VCaP (cell line): ENCODE results near the gene AS3MT.
A peak's percentile ranks its signal among the peaks of the same experiment; 100 is the strongest.
"Not testable (repeated sequence)": the region's sequence is repeated elsewhere in the genome, so short reads cannot be mapped to it uniquely, and the experiment has no call there.

ENCODE experiments used
- H3K27ac ChIP-seq: fragments of 450-650 bp; 2 replicates; pipeline ENCODE4 v1.5.1; 2017
- TF ChIP-seq, protein P1 (sequence below): fragments of 450-650 bp; conservative IDR thresholded peaks from 2 replicates; pipeline ENCODE4 v1.5.1; 2017; ENCODE audit warnings: mild to moderate bottlenecking, moderate library complexity

AS3MT gene

GRCh38 chr10:102832248-102832647, 37.0 kb upstream of the AS3MT start:
- no peak overlapping the region for H3K27ac ChIP-seq

GRCh38 chr10:102832987-102833386, 36.3 kb upstream of the AS3MT start:
- TF ChIP-seq, protein P1, sequence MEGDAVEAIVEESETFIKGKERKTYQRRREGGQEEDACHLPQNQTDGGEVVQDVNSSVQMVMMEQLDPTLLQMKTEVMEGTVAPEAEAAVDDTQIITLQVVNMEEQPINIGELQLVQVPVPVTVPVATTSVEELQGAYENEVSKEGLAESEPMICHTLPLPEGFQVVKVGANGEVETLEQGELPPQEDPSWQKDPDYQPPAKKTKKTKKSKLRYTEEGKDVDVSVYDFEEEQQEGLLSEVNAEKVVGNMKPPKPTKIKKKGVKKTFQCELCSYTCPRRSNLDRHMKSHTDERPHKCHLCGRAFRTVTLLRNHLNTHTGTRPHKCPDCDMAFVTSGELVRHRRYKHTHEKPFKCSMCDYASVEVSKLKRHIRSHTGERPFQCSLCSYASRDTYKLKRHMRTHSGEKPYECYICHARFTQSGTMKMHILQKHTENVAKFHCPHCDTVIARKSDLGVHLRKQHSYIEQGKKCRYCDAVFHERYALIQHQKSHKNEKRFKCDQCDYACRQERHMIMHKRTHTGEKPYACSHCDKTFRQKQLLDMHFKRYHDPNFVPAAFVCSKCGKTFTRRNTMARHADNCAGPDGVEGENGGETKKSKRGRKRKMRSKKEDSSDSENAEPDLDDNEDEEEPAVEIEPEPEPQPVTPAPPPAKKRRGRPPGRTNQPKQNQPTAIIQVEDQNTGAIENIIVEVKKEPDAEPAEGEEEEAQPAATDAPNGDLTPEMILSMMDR: no peak
- no peak overlapping the region for H3K27ac ChIP-seq

More at GRCh38 chr10:102832248-102832647, 37.0 kb upstream of the AS3MT start:
- TF ChIP-seq, protein P1: no peak

DNA sequence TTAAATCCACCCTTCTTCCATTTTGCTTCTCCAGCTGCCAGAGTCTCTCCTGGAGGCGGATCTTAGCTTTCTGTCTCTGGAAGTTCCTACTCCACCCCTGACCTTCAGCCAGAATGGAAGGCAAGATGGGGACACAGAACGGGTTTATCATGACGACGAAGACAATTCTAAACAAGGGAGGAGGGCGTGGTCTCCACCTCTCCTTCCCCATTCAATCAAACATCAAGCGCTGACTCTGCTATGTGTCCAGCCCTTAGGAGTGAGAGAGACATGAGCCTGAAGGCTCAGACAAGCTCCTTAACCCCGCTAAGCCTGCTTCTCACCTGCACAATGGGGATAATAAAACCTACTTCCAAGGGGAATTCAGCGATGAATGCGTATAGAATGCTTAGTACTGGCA, 35.1 kb upstream of the AS3MT start:
- no peak overlapping the region for H3K27ac ChIP-seq
- TF ChIP-seq, protein P1: no peak

GRCh38 chr10:102835007-102835482, 34.2 kb upstream of the AS3MT start:
- H3K27ac ChIP-seq: no peak overlapping the region
- TF ChIP-seq, protein P1: peak; percentile 81

DNA sequence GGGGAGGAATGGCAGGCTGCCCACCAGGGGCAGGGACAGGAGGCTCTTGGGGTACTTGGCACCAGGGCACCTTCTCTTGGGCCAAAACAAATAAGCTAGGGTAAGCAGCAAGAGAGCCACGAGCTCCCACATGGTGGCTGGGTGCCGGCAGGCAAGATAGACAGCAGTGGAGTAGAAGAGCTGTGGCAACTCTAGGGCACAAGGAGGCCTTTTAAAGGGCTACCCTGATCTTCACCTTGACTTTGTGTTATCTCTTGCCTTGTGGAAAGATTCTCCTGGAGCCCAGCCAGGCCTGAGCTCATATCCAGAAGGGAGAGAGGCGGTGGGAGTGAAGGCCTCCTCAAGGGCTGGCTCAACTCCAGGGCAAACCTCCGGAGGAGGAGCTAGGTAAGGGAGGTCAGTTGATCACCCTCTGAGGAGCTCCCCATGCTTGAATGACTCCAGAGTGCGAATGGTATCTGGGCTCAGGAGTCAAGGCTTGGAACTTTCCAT, 32.0 kb upstream of the AS3MT start, which contains the start of gene CYP17A1:
CYP17A1 (minus strand) TSS at position 184 of the 492 bp plus-strand sequence; CDS start at position 132, 52 bp downstream.
- no peak within 1 kb of the TSS for H3K27ac ChIP-seq
- TF ChIP-seq, protein P1: no peak

DNA sequence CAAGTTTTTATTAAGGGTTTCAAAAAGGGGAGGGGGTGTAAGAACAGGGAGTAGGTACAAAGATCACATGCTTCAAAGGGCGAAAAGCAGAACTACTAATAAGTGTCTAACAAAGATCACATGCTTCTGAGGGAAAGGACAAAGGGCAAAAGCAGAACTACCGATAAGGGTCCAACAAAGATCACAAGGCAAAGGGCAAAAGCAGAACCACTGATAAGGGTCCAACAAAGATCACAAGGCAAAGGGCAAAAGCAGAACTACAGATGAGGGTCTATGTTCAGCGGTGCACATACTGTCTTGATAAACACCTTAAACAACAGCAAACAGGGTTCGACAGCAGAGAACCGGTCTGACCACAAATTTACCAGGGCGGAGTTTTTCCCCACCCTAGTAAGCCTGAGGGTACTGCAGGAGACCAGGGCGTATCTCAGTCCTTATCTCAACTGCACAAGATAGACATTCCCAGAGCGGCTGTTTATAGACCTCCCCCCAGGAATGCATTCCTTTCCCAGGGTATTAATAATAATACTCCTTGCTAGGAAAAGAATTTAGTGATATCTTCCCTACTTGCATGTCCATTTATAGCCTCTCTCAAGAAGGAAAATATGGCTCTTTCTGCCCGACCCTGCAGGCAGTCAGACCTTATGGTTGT, 30.9 kb upstream of the AS3MT start:
- not testable (repeated sequence) for H3K27ac ChIP-seq

DNA sequence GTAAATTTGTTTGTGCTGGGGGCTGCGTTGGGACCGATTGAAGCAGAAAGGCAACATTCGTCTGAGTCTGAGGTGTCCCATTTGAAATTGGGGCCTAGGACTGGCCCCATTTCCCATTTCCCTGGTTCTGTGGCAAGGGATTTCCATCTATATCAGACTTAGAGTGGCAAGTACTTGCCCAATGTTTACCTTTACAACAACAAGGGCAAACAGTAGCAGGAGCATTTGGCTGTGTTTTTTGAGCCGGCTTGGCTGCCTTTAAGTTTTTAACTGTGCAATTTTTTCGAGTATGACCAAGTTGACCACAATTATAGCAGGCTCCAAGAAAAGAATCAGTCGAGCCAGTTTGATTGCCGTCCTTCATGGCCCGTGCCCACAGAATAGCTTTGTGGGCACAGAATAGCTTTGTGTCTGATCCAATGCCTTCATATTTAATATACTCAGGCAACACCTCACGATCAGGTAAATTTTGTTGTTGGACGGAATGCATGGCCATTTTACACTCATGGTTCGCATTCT, 27.4 kb upstream of the AS3MT start:
- TF ChIP-seq, protein P1: no peak
- no peak overlapping the region for H3K27ac ChIP-seq

DNA sequence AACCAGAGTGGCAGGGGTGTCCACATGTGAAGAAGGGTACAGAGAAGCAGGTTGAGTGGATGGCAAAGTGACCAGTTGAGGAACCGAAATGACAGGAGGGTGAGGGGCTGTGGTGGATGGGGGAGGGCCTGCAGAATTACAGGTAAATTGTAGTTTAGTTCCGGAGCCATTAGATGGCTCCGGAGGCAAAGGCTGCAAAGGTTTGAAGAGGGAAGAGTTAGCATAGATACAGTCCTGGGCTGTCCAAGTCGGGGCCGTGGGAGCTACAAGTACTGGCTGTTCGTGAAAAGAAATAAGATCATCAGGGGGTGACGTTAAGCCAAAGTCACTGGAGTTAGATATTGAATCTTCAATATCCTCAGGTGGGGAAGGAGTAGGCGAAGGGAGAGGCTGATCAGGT, 26.1 kb upstream of the AS3MT start:
- not testable (repeated sequence) for H3K27ac ChIP-seq

- H3K27ac ChIP-seq: not testable (repeated sequence)
Observed at GRCh38 chr10:102844190-102844776, 25.0 kb upstream of the AS3MT start.
